Heart right ventricle (tissue), 16 donors: ENCODE measurements around the gene PEPD. TPM values are rescaled to one million over a fixed set of nuclear protein-coding genes. Genes with fewer than 3 reads are reported as not detected.

ENCODE experiments used
- ATAC-seq, 8 donors: fragments of 200-7000 bp; cut with Tn5 transposase; one replicate each; pipeline ENCODE4 v1.9.1; 2020; ENCODE audit warnings: mild to moderate bottlenecking in 8 of 8, moderate library complexity in 8 of 8, moderate number of reproducible peaks in 1 of 8
- DNase-seq, 2 donors: peaks; one replicate each; pipeline ENCODE4 v3.0.0-alpha.2; 2020
- H3K27ac ChIP-seq, 10 donors: fragments of 200-600 bp; sonication (generic) in 2 of 10; one replicate each; pipeline versions ENCODE4 v1.5.0 to v1.8.0; 2020 to 2022; ENCODE audit warnings: mild to moderate bottlenecking in 3 of 10
- H3K27me3 ChIP-seq, 7 donors: fragments of 200-600 bp; one replicate each; pipeline ENCODE4 v1.8.0; 2021 to 2022; ENCODE audit warnings: mild to moderate bottlenecking in 2 of 7
- H3K36me3 ChIP-seq, 9 donors: fragments of 200-600 bp; sonication (generic) in 1 of 9; one replicate each; pipeline versions ENCODE4 v1.5.0 to v1.8.0; 2020 to 2022; ENCODE audit warnings: mild to moderate bottlenecking in 2 of 9
- H3K4me1 ChIP-seq, 9 donors: fragments of 200-600 bp; sonication (generic) in 1 of 9; one replicate each; pipeline versions ENCODE4 v1.5.0 to v1.8.0; 2020 to 2022; ENCODE audit warnings: mild to moderate bottlenecking in 4 of 9
- H3K4me3 ChIP-seq, 10 donors: fragments of 200-600 bp; sonication (generic) in 2 of 10; one replicate each; pipeline versions ENCODE4 v1.5.0 to v1.8.0; 2020 to 2022; ENCODE audit warnings: mild to moderate bottlenecking in 7 of 10, moderate library complexity in 2 of 10
- H3K9me3 ChIP-seq, 11 donors: fragments of 200-600 bp in 10 of 11; sonication (generic) in 2 of 11; one replicate each; pipeline versions ENCODE4 v1.5.0 to v1.8.0; 2013 to 2022; ENCODE audit warnings: mild to moderate bottlenecking in 2 of 11, control low read depth in 1 of 11, moderate library complexity in 1 of 11
- WGBS, 2 donors: extraction: QIAGEN DNeasy Blood & Tissue Kit; methylation state at CpG; one replicate each; pipeline ENCODE4 v1.1.7; 2013; ENCODE audit warnings: inconsistent platforms in 1 of 2; 5-methylcytosine and 5-hydroxymethylcytosine counted together
- intact Hi-C, 10 donors: fragments of 100-400 bp; cut with DNase I; formaldehyde crosslinking; loops; one replicate each; pipeline versions ENCODE4 v1.11.1 to v1.14.2; 2022
- polyA plus RNA-seq, 2 donors: library from polyadenylated mRNA; stranded (reverse); fragments of 200-250 nt; gene quantifications; one replicate each; pipeline ENCODE4 v1.2.3, GENCODE V29; 2013
- total RNA-seq, 10 donors: library from RNA; stranded (reverse); fragmentation: NEBNext Ultra II Directional in 3 of 10; extraction: Animal tissue kit (Norgen Biotek cat#: 25700) in 3 of 10; gene quantifications; one replicate each; pipeline versions ENCODE4 v1.2.1 to v1.2.4, GENCODE V29; 2021 to 2023
- TF ChIP-seq, protein P1 (sequence below), 9 donors: fragments of 200-600 bp; sonication (generic) in 2 of 9; IDR thresholded peaks; one replicate each; pipeline versions ENCODE4 v1.5.0 to v1.8.0; 2021 to 2022; ENCODE audit warnings: antibody characterized with exemption in 9 of 9, mild to moderate bottlenecking in 5 of 9, moderate library complexity in 1 of 9
- donor health status: Arrhythmogenic right ventricular cardiomyopathy.
- donor health status: ischemic (EF 13 %, LVEDD 7.1; RV severe dilation, severe dysfunction).
- donor health status: healthy with polysubstance abuse.
- donor health status: DM: no; HTN: yes; CAD: no.
- donor health status: DM: no; HTN: no; CAD: no.
- donor health status: ischemic (EF 25% LVEDD 6.9; RV normal size, moderate dysfunction).
- donor health status: ischemic (EF 25% LVEDD 5.7; RV mildly dilated, moderate dysfunction).
- donor health status: healthy.
- donor health status: DM: yes; HTN: yes; CAD: no.
- donor health status: Ischemic cardiomyopathy.
- donor health status: ischemic (EF 35%, LVEDD 5.7; RV mildly dilated, moderate dysfunction).
- donor health status: nonischemic (EF 11% LVEDD 7.7; RV severe dilation, severe dysfunction).
- donor health status: DM: yes; HTN: yes; CAD: no.
- donor health status: PGD.
- donor health status: ischemic (EF 29% LVEDD 5.4; RV normal size, mild dysfunction).
- donor health status: nonischemic (EF 23%, LVEDD 6.1; RV moderate dilation, normal function).

The PEPD gene
- total and polyA plus RNA-seq, 12 donors: 20.4 to 47.7 (median 26.8) TPM

DNA sequence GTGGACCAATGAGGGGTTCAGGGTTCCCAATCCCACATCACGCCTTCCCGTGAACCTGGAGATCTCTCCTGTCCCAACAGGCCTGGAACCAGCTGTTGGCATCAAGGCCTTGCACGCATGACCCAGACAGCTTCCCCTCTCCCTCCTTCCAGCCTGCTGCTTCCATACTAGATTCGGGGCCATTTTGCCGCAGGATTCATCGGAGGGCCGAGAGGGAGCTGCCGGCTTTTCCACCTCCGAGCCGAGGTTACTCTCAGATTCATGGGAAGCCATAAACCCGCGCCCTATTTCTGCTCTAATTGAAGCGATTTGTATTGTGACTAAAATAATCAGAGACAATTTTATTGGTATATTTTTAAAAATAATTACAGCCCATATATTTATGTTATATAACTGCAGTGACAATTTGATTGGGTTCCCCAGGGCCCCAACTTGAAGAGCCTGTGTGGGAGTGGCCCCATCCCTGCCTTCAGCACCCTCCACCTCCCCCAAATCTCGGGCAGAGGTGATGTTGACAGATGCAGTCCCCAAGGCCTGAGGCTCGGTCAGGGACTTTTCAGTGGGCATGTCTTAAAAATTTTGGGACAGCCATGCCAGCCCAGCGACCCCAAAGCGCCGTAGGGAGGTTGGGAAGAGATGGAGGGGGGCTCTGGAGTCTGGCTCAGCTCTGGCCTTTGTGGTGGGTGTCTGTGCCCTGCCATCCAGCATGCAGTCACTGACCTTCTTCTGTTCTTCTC is 30.8 kb upstream of the PEPD start:
- TF ChIP-seq, protein P1, sequence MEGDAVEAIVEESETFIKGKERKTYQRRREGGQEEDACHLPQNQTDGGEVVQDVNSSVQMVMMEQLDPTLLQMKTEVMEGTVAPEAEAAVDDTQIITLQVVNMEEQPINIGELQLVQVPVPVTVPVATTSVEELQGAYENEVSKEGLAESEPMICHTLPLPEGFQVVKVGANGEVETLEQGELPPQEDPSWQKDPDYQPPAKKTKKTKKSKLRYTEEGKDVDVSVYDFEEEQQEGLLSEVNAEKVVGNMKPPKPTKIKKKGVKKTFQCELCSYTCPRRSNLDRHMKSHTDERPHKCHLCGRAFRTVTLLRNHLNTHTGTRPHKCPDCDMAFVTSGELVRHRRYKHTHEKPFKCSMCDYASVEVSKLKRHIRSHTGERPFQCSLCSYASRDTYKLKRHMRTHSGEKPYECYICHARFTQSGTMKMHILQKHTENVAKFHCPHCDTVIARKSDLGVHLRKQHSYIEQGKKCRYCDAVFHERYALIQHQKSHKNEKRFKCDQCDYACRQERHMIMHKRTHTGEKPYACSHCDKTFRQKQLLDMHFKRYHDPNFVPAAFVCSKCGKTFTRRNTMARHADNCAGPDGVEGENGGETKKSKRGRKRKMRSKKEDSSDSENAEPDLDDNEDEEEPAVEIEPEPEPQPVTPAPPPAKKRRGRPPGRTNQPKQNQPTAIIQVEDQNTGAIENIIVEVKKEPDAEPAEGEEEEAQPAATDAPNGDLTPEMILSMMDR (IDR thresholded peaks at IDR 0.05): no peak
- Histone ChIP-seq H3K9me3 (no peaks in the 10 kb centered on the region), H3K4me3 (no peak overlapping the region), H3K36me3 (no peaks in the 10 kb centered on the region), H3K4me1 (no peaks in the 10 kb centered on the region), H3K27me3 (peaks cover 0 to 11% (median 3%) of the 10 kb centered on the region in 7 donors), H3K27ac (no peak overlapping the region)
- WGBS, 2 donors: 85 to 86% methylated on average over 18 of the region's 18 CpGs
- ATAC-seq: no peak
- intact Hi-C loops: no loop called here
- no peak for DNase-seq

DNA sequence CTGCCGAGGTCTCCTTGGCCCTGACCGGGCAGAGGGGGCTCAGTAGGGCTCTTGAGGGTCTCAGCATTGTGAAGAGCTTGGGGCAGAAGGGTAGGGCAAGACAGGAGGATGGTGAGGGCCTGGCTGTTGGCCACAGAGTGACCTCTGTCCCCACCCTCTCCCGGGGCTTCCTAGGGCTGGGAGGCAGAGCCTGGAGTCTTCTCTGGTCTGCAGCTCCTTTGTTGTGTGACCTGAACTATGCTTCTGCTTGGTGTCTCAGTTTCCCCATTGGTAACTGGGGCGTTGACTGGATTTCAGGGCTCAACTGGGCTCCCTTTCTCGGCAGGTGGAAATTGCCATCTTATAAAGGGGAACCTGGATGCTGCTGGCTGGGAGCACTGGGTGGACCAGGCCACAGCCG is 30.1 kb upstream of the PEPD start:
- Histone ChIP-seq H3K27me3 (peaks cover 0 to 16% (median 0%) of the 10 kb centered on the region in 7 donors), H3K9me3 (no peaks in the 10 kb centered on the region), H3K36me3 (no peaks in the 10 kb centered on the region), H3K27ac (no peak overlapping the region), H3K4me3 (no peak overlapping the region), H3K4me1 (no peaks in the 10 kb centered on the region)
- no peak for ATAC-seq
- TF ChIP-seq, protein P1 (IDR thresholded peaks at IDR 0.05): no peak
- no peak for DNase-seq
- intact Hi-C loops: no loop called here
- 76 to 77% methylated on average over 6 of the region's 6 CpGs for WGBS, 2 donors

DNA sequence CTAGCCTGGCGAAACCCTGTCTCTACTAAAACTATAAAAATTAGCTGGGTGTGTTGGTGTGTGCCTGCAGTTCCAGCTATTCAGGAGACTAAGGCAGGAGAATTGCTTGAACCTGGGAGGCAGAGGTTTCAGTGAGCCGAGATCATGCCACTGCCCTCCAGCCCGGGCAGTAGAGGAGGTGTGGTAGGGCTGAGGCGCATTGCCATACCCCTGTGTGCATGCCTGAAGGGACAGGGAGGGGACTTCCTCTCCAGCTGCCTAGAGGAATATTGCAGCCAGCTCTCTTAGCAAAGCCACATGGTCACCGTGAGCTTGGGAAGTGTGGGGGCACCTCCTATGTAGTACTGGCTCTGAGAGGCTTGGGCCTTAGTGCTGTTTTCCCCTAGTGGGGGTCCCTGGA is 29.2 kb upstream of the PEPD start:
- ATAC-seq: no peak
- Histone ChIP-seq H3K9me3 (no peaks in the 10 kb centered on the region), H3K27me3 (peaks cover 0 to 23% (median 1%) of the 10 kb centered on the region in 7 donors), H3K36me3 (no peaks in the 10 kb centered on the region), H3K4me1 (no peaks in the 10 kb centered on the region), H3K4me3 (no peak overlapping the region), H3K27ac (no peak overlapping the region)
- 75 to 76% methylated on average over 5 of the region's 5 CpGs for WGBS, 2 donors
- intact Hi-C loops: no loop called here
- DNase-seq: no peak
- TF ChIP-seq, protein P1 (IDR thresholded peaks at IDR 0.05): no peak

DNA sequence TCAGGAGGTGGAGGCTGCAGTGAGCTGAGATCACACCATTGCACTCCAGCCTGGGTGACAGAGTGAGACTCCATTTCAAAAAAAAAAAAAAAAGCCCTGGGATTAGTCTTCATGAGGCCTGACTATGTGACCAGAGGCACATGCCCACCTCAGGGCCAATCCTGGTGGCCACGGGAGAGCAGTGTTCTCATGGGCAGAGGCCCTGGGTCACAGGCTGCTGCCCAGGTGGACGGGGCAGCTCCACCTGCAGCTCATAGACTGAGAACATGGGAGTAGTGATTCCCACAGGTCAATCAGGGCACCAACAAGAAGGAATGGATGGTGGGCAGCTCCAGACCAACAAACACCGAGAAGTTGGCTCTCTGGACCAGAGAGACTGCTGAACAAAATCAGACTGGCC is 26.1 kb upstream of the PEPD start:
- Histone ChIP-seq H3K4me1 (no peaks in the 10 kb centered on the region), H3K36me3 (no peaks in the 10 kb centered on the region), H3K9me3 (no peaks in the 10 kb centered on the region), H3K27me3 (peaks cover 0 to 44% (median 23%) of the 10 kb centered on the region in 7 donors), H3K4me3 (no peak overlapping the region), H3K27ac (no peak overlapping the region)
- DNase-seq (no peak), ATAC-seq (no peak)
- TF ChIP-seq, protein P1 (IDR thresholded peaks at IDR 0.05): no peak
- intact Hi-C loops: loop anchor here in 1 of 10 donors (10.0 kb wide), 1 partner anchor 207 kb away; no protein-coding TSS in a partner anchor
- 80 to 82% methylated on average over 3 of the region's 3 CpGs for WGBS, 2 donors
